Neural cell (in vitro differentiated cells): Measurements from ENCODE around the gene MAGEB3. TPM values are rescaled to one million over a fixed set of nuclear protein-coding genes. Genes with fewer than 3 reads are reported as not detected.

Experiments used
- H2AFZ ChIP-seq: fragments of 200-600, 300-800 bp; sonication (generic), shearing (Covaris generic); 2 replicates; pipeline ENCODE4 v1.6.0; 2014; ENCODE audit warnings: low read depth, mild to moderate bottlenecking, antibody characterized with exemption, low read length, moderate library complexity
- H3F3A ChIP-seq: fragments of 200-600 bp; shearing (Covaris generic); 2 replicates; pipeline ENCODE4 v1.6.1; 2016; ENCODE audit warnings: mild to moderate bottlenecking, moderate library complexity, mixed read lengths, antibody characterized with exemption, low read length; ENCODE audit not compliant: insufficient read depth, poor library complexity, severe bottlenecking
- H3K27ac ChIP-seq: fragments of 200-600, 300-800 bp; sonication (generic), shearing (Covaris generic); 2 replicates; pipeline ENCODE4 v1.5.1; 2014; ENCODE audit warnings: mild to moderate bottlenecking, low read length, moderate library complexity
- H3K27me3 ChIP-seq: fragments of 300-800, 200-600 bp; sonication (generic), shearing (Covaris generic); 2 replicates; pipeline ENCODE4 v1.6.0; 2014; ENCODE audit warnings: mild to moderate bottlenecking, low read depth, low read length, moderate library complexity; ENCODE audit not compliant: insufficient read depth
- H3K36me3 ChIP-seq: fragments of 300-800, 200-600 bp; sonication (generic), shearing (Covaris generic); 2 replicates; pipeline ENCODE4 v1.5.1; 2014; ENCODE audit warnings: mild to moderate bottlenecking, antibody characterized with exemption, low read length, moderate library complexity; ENCODE audit not compliant: insufficient read depth
- H3K4me2 ChIP-seq: fragments of 300-800, 200-600 bp; sonication (generic), shearing (Covaris generic); 2 replicates; pipeline ENCODE4 v1.6.0; 2014; ENCODE audit warnings: mild to moderate bottlenecking, low read length
- H3K4me3 ChIP-seq: fragments of 300-800, 200-600 bp; sonication (generic), shearing (Covaris generic); 2 replicates; pipeline ENCODE4 v1.5.1; 2014; ENCODE audit warnings: mild to moderate bottlenecking, low read length, moderate library complexity
- H3K79me2 ChIP-seq: fragments of 200-600 bp; shearing (Covaris generic); replicated peaks from 2 replicates; pipeline ENCODE4 v1.6.0; 2014; ENCODE audit warnings: mild to moderate bottlenecking, low read length, moderate library complexity; ENCODE audit not compliant: insufficient read depth
- H3K9ac ChIP-seq: fragments of 300-800, 200-600 bp; sonication (generic), shearing (Covaris generic); 2 replicates; pipeline ENCODE4 v1.6.1; 2016; ENCODE audit warnings: mild to moderate bottlenecking, low read length, mixed read lengths
- H3K9me2 ChIP-seq: fragments of 200-600 bp; shearing (Covaris generic); 2 replicates; pipeline ENCODE4 v1.6.1; 2016; ENCODE audit warnings: mild to moderate bottlenecking, low read length, mixed read lengths; ENCODE audit not compliant: insufficient read depth
- H3K9me3 ChIP-seq: fragments of 200-600, 300-800 bp; sonication (generic), shearing (Covaris generic); 2 replicates; pipeline ENCODE4 v1.6.1; 2016; ENCODE audit warnings: mild to moderate bottlenecking, mixed run types, low read length, moderate library complexity, mixed read lengths
- H4K20me1 ChIP-seq: fragments of 200-600 bp; shearing (Covaris generic); 2 replicates; pipeline ENCODE4 v1.6.1; 2016; ENCODE audit warnings: mild to moderate bottlenecking, mixed run types; ENCODE audit not compliant: insufficient read depth
- EP300 ChIP-seq: fragments of 450-650 bp; conservative IDR thresholded peaks from 2 replicates; pipeline ENCODE4 v1.6.1; 2014; ENCODE audit warnings: antibody characterized with exemption, mild to moderate bottlenecking, moderate library complexity; ENCODE audit not compliant: poor library complexity, severe bottlenecking
- EZH2 ChIP-seq: fragments of 200-600, 300-800 bp; shearing (Covaris generic), sonication (generic); IDR thresholded peaks from 2 replicates; pipeline ENCODE4 v1.6.1; 2014; ENCODE audit warnings: antibody characterized with exemption, low read length, borderline replicate concordance, mild to moderate bottlenecking; ENCODE audit not compliant: insufficient read depth, poor library complexity, severe bottlenecking
- MXI1 ChIP-seq: fragments of 450-650 bp; conservative IDR thresholded peaks from 2 replicates; pipeline ENCODE4 v1.6.1; 2014; ENCODE audit warnings: antibody characterized with exemption, mild to moderate bottlenecking; ENCODE audit not compliant: poor library complexity, severe bottlenecking
- POLR2AphosphoS5 ChIP-seq: IDR thresholded peaks from 2 replicates; pipeline ENCODE4 v1.6.1; 2012
- RAD21 ChIP-seq: fragments of 450-650 bp; conservative IDR thresholded peaks from 2 replicates; pipeline ENCODE4 v1.6.1; 2014; ENCODE audit warnings: antibody characterized with exemption, mild to moderate bottlenecking, moderate library complexity
- REST ChIP-seq: IDR thresholded peaks from 2 replicates; pipeline ENCODE4 v1.6.1; 2012; ENCODE audit warnings: borderline replicate concordance
- SMC3 ChIP-seq: fragments of 450-650 bp; conservative IDR thresholded peaks from 2 replicates; pipeline ENCODE4 v1.6.1; 2014; ENCODE audit warnings: antibody characterized with exemption, mild to moderate bottlenecking, moderate library complexity; ENCODE audit not compliant: poor library complexity
- TAF1 ChIP-seq: IDR thresholded peaks from 2 replicates; pipeline ENCODE4 v1.6.1; 2012; ENCODE audit warnings: low read depth
- polyA plus RNA-seq: library from polyadenylated mRNA; depleted of rRNA; stranded (reverse); fragments of >200 nt; gene quantifications from 2 replicates; pipeline ENCODE4 v1.2.3, GENCODE V29; 2014
- TF ChIP-seq, protein P1 (sequence below): fragments of 450-650 bp; IDR thresholded peaks from 2 replicates; pipeline ENCODE4 v1.5.1; 2014; ENCODE audit warnings: antibody characterized with exemption, mild to moderate bottlenecking, moderate library complexity; ENCODE audit not compliant: poor library complexity, severe bottlenecking

Gene MAGEB3
- polyA plus RNA-seq, 1 donor from 2014 or later = not detected

DNA sequence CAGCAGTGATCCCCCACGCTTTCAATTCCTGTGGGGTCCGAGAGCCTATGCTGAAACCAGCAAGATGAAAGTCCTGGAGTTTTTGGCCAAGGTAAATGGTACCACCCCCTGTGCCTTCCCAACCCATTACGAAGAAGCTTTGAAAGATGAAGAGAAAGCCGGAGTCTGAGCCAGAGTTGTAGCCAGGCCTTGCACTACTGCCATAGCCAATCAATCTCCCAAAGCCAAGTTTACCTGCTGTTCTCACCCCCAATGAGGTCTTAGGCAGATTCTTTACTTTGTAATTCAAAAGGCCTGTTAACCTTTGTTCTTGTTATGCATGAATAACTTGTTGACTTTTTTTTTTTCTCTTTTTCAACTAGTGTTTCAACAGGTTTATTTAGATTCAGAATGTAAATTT is 11.1 kb upstream of the MAGEB3 start:
- Histone ChIP-seq H3F3A (no peaks in the 10 kb centered on the region), H3K27ac (no peak overlapping the region), H3K4me3 (no peak overlapping the region), H3K4me2 (no peak overlapping the region), H2AFZ (no peak overlapping the region), H3K9me2 (no peaks in the 10 kb centered on the region), H3K79me2 (no peaks in the 10 kb centered on the region), H3K9ac (no peak overlapping the region), H3K9me3 (no peaks in the 10 kb centered on the region), H3K27me3 (no peaks in the 10 kb centered on the region), H3K36me3 (no peaks in the 10 kb centered on the region), H4K20me1 (no peaks in the 10 kb centered on the region)
- TF ChIP-seq RAD21 = no peak
- TF ChIP-seq TAF1 = no peak
- TF ChIP-seq SMC3 = no peak
- TF ChIP-seq, protein P1, sequence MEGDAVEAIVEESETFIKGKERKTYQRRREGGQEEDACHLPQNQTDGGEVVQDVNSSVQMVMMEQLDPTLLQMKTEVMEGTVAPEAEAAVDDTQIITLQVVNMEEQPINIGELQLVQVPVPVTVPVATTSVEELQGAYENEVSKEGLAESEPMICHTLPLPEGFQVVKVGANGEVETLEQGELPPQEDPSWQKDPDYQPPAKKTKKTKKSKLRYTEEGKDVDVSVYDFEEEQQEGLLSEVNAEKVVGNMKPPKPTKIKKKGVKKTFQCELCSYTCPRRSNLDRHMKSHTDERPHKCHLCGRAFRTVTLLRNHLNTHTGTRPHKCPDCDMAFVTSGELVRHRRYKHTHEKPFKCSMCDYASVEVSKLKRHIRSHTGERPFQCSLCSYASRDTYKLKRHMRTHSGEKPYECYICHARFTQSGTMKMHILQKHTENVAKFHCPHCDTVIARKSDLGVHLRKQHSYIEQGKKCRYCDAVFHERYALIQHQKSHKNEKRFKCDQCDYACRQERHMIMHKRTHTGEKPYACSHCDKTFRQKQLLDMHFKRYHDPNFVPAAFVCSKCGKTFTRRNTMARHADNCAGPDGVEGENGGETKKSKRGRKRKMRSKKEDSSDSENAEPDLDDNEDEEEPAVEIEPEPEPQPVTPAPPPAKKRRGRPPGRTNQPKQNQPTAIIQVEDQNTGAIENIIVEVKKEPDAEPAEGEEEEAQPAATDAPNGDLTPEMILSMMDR = no peak
- TF ChIP-seq POLR2AphosphoS5 = no peak
- TF ChIP-seq EZH2 = no peak
- TF ChIP-seq REST = no peak
- TF ChIP-seq EP300 = no peak

- Histone ChIP-seq H3K27ac (no peak overlapping the region), H3K79me2 (no peaks in the 10 kb centered on the region), H3K9me3 (no peaks in the 10 kb centered on the region), H3K4me3 (no peak overlapping the region), H4K20me1 (no peaks in the 10 kb centered on the region), H3K4me2 (no peak overlapping the region), H3K27me3 (no peaks in the 10 kb centered on the region), H3K9ac (no peak overlapping the region), H3F3A (no peaks in the 10 kb centered on the region), H3K36me3 (no peaks in the 10 kb centered on the region), H2AFZ (no peak overlapping the region), H3K9me2 (no peaks in the 10 kb centered on the region)
- TF ChIP-seq SMC3 (no peak), MXI1 (no peak), EZH2 (no peak), RAD21 (no peak)
Observed at GRCh38 chrX:30220661-30221060, 9.8 kb upstream of the MAGEB3 start.

DNA sequence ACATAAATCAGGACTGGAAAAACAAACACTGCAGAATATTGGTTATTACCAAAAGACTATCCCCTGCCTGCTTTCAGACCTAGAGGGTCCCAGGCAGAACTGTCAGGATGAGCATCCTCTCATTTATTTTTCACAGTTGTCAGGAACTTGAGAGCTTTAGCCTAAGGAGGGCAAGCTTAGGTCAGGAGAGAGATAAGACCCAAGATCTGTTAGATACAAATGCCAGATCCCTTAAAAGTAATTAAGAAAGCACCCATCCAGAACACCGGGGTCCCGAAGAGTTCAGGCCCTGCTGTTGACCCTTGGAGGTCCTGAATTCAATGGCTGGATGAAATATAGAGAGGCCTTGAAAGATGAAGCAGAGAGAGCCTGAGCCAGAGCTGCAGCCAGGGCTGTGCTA is 5.9 kb upstream of the MAGEB3 start:
- H3K36me3 ChIP-seq = no peaks in the 10 kb centered on the region
- H3K4me3 ChIP-seq = no peak overlapping the region
- no peaks in the 10 kb centered on the region for H3K79me2 ChIP-seq
- H3K4me2 ChIP-seq = no peak overlapping the region
- no peaks in the 10 kb centered on the region for H4K20me1 ChIP-seq
- H2AFZ ChIP-seq = no peak overlapping the region
- H3K27ac ChIP-seq = no peak overlapping the region
- H3K9me2 ChIP-seq = no peaks in the 10 kb centered on the region
- no peaks in the 10 kb centered on the region for H3K9me3 ChIP-seq
- TF ChIP-seq EP300 = no peak
- no peak for TF ChIP-seq MXI1
- TF ChIP-seq SMC3 = no peak
- TF ChIP-seq, protein P1 = no peak
- TF ChIP-seq EZH2 = no peak
- TF ChIP-seq POLR2AphosphoS5 = no peak
- no peak for TF ChIP-seq TAF1
- TF ChIP-seq RAD21 = no peak
- no peak for TF ChIP-seq REST
- H3K9ac ChIP-seq = no peak overlapping the region
- H3F3A ChIP-seq = no peaks in the 10 kb centered on the region
- no peaks in the 10 kb centered on the region for H3K27me3 ChIP-seq
